SK-N-MC (cell line): ENCODE data around the gene CHST4.

Experiments used
- EZH2 ChIP-seq: fragments of 200-600 bp; sonication (generic); IDR thresholded peaks from one replicate; pipeline ENCODE4 v1.6.1; 2017; ENCODE audit warnings: antibody characterized with exemption
- POLR2AphosphoS5 ChIP-seq: IDR thresholded peaks from 2 replicates; pipeline ENCODE4 v1.6.1; 2012; ENCODE audit warnings: mild to moderate bottlenecking, low read depth, low read length, borderline replicate concordance

DNA sequence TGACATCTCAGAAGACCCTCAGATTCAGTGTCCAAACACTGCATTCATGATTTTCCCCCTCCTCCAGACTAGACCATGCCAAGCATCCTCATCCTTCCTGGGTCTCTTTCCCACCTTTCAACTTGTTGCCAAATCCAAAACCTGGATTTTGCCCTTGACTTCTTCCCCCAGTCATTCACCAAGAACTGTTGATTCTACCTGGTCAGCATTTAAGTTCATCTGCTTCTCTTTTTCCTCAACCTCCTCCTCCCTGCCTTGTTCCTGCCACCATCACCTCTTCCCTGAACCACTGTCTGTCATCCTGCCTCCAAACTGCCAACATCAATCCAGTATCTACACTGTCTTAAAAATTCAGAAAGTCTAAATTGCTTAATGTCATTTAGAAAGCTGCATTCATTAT, 20.9 kb downstream of the CHST4 start:
- TF ChIP-seq EZH2, result no peak
- TF ChIP-seq POLR2AphosphoS5, result no peak
